Bone marrow (tissue), 2 donors: ENCODE measurements around the gene DECR2.
"Not testable (repeated sequence)": the region's sequence is repeated elsewhere in the genome, so short reads cannot be mapped to it uniquely, and the experiment has no call there.

Source experiments
- DNase-seq, 2 donors: peaks; one replicate each; lab custom pipeline; 2025; lab: John Stamatoyannopoulos, UW

Gene DECR2

GRCh38 chr16:366476-366875 lies 35.2 kb upstream of the DECR2 start:
- DNase-seq: no peak

DNA sequence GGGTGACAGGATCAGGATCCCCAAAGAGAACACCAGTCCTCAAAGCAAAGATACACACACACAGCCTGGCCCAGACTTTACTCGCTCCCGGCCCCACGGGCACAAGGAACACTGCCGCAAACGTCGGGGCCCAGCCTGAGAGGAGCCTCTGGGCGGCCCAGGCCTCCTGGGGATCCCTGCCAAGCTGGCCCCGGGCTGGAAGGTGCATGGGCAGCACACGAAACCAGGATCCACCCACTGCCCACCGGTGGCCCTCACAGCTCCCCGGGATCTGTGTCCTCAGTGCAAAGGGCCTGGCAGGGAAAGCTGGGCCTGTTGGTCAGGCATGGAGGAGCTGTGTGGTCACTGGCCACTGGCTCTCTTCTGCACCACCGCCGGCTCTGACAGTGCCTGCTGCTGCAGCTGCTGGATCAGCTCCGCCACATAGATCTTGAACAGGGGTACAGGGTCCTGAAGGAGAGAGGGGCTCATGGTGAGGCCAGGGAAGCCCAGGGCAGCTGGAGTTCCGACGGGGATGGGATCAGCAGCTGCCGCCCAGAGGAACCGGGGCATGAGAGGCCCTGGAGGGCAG lies 34.3 kb upstream of the DECR2 start:
- no peak for DNase-seq

DNA sequence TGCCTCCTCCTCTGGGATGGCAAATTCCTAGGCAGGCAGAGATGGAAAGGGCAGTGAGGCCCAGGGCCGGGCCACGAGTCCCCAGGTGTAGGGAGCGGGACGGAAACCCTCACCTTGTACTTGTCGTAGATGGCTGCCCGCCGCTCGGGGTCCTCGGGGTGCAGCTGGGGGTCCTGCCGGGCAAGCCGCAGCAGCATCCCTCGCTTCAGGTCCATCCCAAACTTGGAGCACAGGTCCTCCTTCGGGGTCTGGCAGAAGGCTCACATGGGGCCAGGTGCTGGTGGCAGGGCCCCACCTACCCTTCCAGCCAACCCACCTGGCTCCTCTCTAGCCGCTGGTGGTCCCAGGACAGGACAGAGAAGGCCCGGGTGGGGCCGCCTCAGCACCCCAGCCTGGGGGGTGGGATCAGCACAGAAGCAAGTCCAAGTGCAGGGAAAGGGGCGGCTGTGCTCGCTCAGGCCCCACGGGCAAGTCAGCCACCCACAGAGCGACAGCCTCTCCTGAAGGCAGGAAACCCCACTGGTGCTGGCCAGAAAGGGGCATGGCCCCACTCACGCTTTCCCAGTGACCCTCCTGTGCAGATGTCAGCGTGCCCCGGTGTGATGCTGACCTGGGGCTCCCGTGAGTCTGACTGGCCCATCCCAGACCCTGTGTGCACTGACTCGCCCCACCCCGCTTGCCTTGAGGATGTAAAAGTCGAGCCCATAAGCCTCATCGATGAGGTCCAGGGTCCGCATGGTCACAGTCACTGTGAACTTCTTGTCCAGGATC lies 33.1 kb upstream of the DECR2 start:
- no peak for DNase-seq

GRCh38 chr16:369275-369865 lies 32.3 kb upstream of the DECR2 start:
- DNase-seq: no peak

DNA sequence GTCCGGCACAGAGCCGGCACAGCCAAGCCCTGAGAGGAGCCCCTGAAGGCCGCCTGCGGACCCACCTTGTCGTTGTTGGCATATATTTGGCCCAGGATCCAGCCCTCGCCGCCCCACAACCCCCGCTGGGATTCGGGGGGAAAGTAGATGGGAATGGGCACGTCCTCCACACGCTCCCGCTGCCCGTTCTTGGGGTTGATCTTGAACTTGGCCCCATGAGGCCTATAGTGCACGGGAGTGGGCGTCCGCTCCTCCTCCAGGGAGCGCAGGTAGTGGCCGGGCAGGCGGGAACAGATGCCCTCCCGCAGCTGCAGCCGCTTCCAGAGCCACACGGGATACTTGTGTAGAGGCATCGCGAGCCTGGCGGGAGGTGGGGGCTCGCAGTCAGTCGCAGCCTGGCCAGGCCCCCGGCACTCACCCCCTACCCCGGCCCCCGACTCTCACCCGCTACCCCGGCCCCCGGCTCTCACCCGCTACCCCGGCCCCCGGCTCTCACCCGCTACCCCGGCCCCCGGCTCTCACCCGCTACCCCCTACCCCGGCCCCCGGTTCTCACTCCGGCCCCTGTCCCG lies 31.7 kb upstream of the DECR2 start:
- no peak for DNase-seq

DNA sequence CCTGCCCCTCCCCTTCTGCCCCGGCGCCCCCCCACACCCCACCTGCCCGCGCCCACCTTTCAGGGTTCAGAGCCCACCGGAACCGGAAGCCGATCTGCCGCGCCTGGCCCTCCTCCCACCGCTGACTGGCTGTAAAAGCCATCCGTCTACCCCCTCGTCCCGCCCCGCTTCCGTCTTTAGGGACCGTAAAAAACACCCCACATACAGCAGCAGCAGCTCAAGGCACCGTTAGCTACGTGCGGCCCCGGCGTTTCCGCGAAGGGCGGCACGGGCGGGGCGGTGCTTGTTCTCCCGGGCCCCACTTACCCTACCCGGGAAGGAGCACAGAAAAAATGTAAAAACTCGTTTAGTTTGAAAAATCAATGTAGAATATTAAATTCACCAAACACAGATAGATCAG lies 31.2 kb upstream of the DECR2 start, which contains the start of gene MRPL28:
Gene MRPL28, minus strand, starts transcription at position 96 of the 400 bp plus-strand sequence. CDS start 320 bp downstream, outside the sequence.
- DNase-seq: peak; percentile 65 to 90

- no peak for DNase-seq
Measured at GRCh38 chr16:370979-371514, 30.6 kb upstream of the DECR2 start.

DNA sequence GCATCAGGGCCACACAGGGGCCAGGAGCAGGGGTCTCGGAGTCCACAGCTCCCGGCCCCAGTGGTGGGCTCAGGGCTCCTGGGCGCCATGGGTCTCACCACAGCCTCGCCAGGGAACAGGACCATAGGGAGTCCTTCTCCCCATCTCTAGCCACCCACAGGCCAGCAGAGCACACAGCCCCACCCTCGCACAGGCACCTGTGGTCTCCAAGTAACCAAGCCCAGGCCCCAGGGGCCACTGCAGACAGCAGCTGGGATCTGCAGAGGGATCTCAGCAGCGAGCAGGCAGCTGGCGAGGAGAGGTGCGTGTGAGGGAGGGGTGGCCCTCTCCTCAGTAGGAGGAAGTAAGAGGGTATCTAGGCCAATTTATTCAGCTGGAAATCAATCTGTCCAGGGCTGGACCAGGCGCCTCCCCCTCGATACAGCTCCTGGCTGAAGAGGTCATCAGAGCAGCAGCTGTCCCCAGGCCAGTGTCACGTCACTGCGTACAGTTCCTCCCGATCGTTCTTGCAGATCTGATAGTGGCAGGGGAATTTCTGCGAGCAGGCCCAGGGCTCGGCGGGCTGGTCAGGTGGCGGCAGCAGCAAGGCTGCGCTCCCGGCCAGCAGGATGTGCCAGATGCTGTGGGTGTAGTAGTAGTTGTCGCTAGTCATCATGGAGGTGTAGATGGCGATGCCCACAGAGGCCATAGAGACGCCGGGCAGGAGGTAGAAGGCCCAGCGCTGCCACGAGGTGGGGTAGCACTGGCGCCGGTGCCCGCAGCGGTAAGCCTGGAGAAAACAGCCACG lies 30.0 kb upstream of the DECR2 start:
- DNase-seq: no peak

DNA sequence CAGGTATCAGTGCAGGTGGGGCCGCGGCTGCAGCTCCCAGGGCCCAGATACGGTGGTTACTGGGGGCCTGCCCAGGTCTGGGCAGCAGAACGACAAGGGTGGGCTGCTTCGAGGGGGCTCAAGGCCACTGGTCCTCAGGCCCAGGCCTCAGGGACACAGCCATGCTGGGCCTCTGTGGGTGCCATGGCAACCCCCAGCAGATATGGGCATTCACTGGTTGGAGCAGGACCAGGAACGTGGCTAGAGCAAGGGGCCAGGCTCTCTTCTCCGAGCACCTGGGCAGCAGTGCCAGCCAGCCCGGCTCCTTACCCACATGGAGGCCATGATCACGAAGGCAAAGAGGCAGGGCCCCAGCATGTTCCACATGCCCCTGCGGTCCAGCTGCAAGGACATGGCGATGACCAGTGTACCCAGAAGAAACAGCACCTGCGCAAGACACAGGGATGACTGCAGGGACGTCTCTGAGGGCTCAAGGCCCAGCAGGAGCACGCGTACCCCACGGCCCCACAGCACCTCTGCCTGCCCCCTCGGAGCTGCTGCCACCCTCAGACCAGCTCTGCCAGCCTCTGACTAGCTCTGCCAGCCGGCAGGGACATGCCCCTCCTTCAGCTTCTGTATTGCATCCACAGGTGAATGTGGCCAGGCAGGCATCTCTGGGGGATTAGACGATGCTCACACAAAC lies 29.2 kb upstream of the DECR2 start:
- no peak for DNase-seq

GRCh38 chr16:373020-373598 lies 28.6 kb upstream of the DECR2 start:
- no peak for DNase-seq

DNA sequence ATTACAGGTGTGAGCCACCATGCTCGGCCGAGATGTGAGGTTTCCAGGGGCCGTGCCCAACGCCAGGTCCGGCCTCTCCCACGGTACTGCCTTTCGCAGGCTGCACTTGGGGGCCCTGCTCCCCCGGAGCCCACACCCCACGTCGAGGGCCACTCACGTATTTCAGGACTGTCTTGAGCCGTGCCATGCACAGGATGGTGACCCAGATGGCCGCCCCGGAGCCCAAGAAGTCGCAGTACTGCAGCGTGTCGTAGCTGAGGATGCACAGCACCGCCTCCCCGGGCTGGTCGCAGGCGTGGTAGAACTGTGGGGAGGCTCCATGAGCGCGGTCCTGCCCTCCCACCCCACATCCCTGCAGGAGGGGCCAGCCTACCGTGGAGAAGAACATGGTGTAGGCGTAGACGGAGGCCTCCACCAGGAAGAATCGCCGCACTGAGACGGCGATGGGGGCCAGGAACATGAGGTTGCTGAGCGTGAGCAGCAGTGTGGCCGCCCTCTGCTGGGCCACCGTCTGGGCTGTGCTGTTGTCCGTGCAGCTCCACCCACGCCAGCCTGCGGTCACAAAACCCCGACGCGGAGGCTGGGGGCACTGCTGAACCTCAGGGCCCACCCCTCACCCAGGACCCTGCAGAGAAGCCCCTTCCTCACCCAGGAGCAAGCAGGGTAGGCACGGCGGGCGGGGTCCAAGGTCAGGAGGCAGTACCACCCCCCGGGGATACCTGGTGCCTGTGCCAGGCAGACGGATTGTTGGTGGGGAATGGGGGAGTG lies 27.7 kb upstream of the DECR2 start:
- no peak for DNase-seq

- DNase-seq: no peak
Measured at GRCh38 chr16:374616-374926, 27.1 kb upstream of the DECR2 start.

GRCh38 chr16:375212-375611 lies 26.5 kb upstream of the DECR2 start:
- DNase-seq: no peak

- no peak for DNase-seq
Measured at GRCh38 chr16:375927-376816, 25.5 kb upstream of the DECR2 start.

DNA sequence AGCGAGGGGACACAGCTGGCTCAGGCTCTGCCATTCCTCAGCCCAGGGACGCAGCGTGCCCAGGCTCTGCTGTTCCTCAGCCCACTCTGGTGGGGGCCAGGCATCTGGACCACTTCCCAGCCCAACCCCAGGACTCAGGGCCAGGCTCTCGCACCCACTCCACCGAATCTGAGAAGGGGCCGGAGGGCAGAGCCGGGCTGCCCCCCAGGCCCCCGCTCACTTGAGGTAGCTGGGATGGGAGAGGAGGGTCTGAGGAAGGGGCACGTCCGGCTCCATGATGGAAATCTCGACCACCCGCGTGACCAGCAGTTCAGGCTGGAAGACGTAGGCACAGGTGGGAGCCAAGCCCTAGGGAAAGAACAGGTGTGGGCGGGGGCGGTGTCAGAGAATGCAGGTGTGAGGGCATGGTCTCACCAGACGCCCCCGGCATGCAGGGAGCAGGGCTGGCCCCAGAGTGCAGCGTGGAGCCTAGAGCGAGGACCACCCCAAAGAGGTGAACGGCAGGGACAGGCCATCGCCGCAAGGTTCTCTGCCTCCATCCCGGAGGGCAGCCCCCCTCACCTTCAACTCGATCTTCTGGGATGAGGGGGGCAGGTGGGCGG lies 24.8 kb upstream of the DECR2 start:
- DNase-seq: no peak

- DNase-seq: no peak
Measured at GRCh38 chr16:377419-377951, 24.2 kb upstream of the DECR2 start.

DNA sequence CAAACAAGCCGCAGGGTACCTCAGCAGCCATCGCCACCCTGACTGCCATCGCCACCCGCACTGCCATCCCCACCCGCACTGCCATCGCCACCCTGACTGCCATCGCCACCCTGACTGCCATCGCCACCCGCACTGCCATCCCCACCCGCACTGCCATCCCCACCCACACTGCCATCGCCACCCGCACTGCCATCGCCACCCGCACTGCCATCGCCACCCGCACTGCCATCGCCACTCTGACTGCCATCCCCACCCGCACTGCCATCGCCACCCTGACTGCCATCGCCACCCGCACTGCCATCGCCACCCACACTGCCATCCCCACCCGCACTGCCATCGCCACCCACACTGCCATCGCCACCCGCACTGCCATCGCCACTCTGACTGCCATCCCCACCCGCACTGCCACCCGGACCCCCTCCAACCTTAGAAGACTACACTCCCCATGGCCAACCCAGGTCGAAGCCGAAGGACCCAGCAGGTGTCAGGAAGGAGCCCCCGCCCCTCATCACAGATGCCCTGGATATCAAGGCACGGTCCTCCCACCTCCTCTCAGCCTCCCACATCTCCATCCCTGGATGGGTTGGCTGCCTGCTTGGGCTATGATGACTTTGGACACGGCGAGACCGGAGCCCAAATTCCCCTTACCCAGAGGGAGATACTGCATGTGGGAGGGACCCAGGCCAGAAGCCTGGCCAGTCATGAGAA lies 23.4 kb upstream of the DECR2 start:
- not testable (repeated sequence) for DNase-seq

DNA sequence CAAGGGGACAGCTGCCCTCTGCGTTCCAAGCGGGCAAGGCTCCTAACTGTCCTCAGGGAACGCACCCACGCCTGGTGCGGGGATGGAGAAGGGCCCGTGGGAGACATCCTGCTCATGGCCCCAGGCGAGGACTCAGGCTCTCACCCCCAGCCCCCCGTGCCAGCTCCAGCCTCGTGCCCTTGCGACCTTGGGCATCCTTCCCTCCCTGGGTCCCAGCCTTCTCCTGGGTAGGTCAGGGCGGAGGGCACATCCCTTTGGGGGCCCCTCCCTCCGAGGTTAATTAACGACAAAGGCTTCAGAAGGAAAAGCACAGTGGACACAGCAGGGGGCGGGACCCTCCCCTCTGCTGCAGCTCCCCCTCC lies 22.9 kb upstream of the DECR2 start:
- DNase-seq: no peak
